Natural killer cell (primary cell): Measurements from ENCODE around the gene TUBA4A. TPM values are rescaled to one million over a fixed set of nuclear protein-coding genes. Genes with fewer than 3 reads are reported as not detected.
A peak's percentile ranks its signal among the peaks of the same experiment; 100 is the strongest.
"Not testable (repeated sequence)": the region's sequence is repeated elsewhere in the genome, so short reads cannot be mapped to it uniquely, and the experiment has no call there.

Experiments used
- ATAC-seq, 3 donors: fragments of 150-1000 bp in 2 of 3; fragments of 200-7000 bp in 1 of 3; cut with Tn5 transposase; 1 replicate in 1 of 3; 2 replicates in 2 of 3; pipeline ENCODE4 v1.10.0; 2021; ENCODE audit warnings: mild to moderate bottlenecking in 2 of 3, moderate library complexity in 2 of 3
- DNase-seq, 2 donors: peaks; one replicate each; pipeline versions ENCODE4 v3.0.0 to v3.0.0-alpha.2; 2013 to 2021; ENCODE audit warnings: mixed read lengths in 1 of 2
- H3K27ac ChIP-seq: one replicate; pipeline ENCODE4 v1.5.1; 2013; ENCODE audit warnings: mild to moderate bottlenecking, low read length
- H3K27me3 ChIP-seq: one replicate; pipeline ENCODE4 v1.6.1; 2013; ENCODE audit warnings: low read length; ENCODE audit not compliant: control insufficient read depth, insufficient read depth
- H3K36me3 ChIP-seq: one replicate; pipeline ENCODE4 v1.6.1; 2013; ENCODE audit warnings: low read length; ENCODE audit not compliant: control insufficient read depth, insufficient read depth
- H3K4me1 ChIP-seq: one replicate; pipeline ENCODE4 v1.6.1; 2013; ENCODE audit warnings: low read length; ENCODE audit not compliant: control insufficient read depth, insufficient read depth
- H3K4me3 ChIP-seq: one replicate; pipeline ENCODE4 v1.5.1; 2013; ENCODE audit warnings: low read length
- H3K9me3 ChIP-seq: one replicate; pipeline ENCODE4 v1.6.1; 2013; ENCODE audit warnings: low read length; ENCODE audit not compliant: control insufficient read depth, insufficient read depth
- H3K27ac Mint-ChIP-seq, 2 donors: one replicate each; pipeline ENCODE4 v1.8.0; 2022; ENCODE audit warnings: mild to moderate bottlenecking in 2 of 2, mixed read lengths in 2 of 2, moderate library complexity in 1 of 2
- H3K27me3 Mint-ChIP-seq, 2 donors: one replicate each; pipeline ENCODE4 v1.8.0; 2022; ENCODE audit warnings: low read depth in 2 of 2, mixed read lengths in 2 of 2
- H3K36me3 Mint-ChIP-seq: one replicate; pipeline ENCODE4 v1.8.0; 2022; ENCODE audit warnings: mixed read lengths
- H3K4me1 Mint-ChIP-seq, 2 donors: one replicate each; pipeline ENCODE4 v1.8.0; 2022; ENCODE audit warnings: mixed read lengths in 2 of 2
- H3K4me3 Mint-ChIP-seq: one replicate; pipeline ENCODE4 v1.8.0; 2022; ENCODE audit warnings: mild to moderate bottlenecking, moderate library complexity, mixed read lengths
- H3K9me3 Mint-ChIP-seq, 2 donors: one replicate each; pipeline ENCODE4 v1.8.0; 2022; ENCODE audit warnings: mixed read lengths in 2 of 2
- CTCF ChIP-seq: fragments of 200-600 bp; IDR thresholded peaks from one replicate; pipeline ENCODE4 v1.8.0; 2022; ENCODE audit warnings: antibody characterized with exemption
- WGBS: methylation state at CpG from one replicate; pipeline ENCODE4 v1.1.7; 2013; ENCODE audit warnings: missing lambda C conversion rate; ENCODE audit not compliant: insufficient coverage; 5-methylcytosine and 5-hydroxymethylcytosine counted together
- intact Hi-C: fragments of 100-400 bp; cut with micrococcal nuclease; formaldehyde crosslinking; loops from one replicate; pipeline ENCODE4 v1.14.2; 2022
- total RNA-seq, 4 donors: library from RNA; stranded (reverse); fragments of 120-200 nt in 1 of 4; gene quantifications; one replicate each; pipeline versions ENCODE4 v1.2.3 to v1.2.4, GENCODE V29; 2013 to 2022

The TUBA4A gene
- total RNA-seq, 3 donors from 2014 or later (not counting 1 experiment from before 2014, with no cell fraction given), result 145 to 188 (median 146) TPM

DNA sequence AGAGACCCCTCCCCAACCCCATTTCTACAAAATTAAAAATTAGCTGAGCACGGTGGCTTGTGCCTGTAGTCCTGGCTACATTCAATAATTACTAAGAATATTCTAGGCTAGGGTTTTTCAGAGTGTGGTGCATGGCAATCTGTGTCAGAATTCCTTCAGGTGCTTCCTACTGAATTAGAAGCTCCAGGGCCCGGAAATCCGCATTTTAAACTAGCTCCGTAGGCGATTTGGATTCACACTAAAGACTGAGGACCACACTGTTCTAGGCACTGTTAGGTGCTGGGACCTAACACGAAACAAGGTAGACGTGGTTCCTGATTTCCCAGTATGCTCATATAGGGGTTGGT is 47.8 kb downstream of the TUBA4A start:
- TF ChIP-seq CTCF, result no peak
- Histone ChIP-seq H3K36me3 (peaks cover 17% of the 10 kb centered on the region), H3K9me3 (no peaks in the 10 kb centered on the region), H3K27me3 (no peaks in the 10 kb centered on the region), H3K27ac (peak overlapping the region; percentile 91), H3K4me3 (peak overlapping the region; percentile 64), H3K4me1 (peaks cover 47% of the 10 kb centered on the region)
- Mint-ChIP-seq H3K36me3 (no peaks in the 10 kb centered on the region), H3K4me3 (peak overlapping the region; percentile 90), H3K27ac (peak overlapping the region; percentile 92 to 98), H3K9me3 (no peaks in the 10 kb centered on the region), H3K4me1 (peaks cover 20 to 27% of the 10 kb centered on the region in 2 donors), H3K27me3 (no peaks in the 10 kb centered on the region)
- intact Hi-C loops, result loop anchor here (1.0 kb wide), 4 partner anchors 23 to 73 kb away; partner anchors contain the start of genes ANKZF1, ATG9A, DNAJB2 and NHEJ1
- ATAC-seq (no peak), DNase-seq (no peak)
- WGBS, result 20% methylated on average over 6 of the region's 7 CpGs

DNA sequence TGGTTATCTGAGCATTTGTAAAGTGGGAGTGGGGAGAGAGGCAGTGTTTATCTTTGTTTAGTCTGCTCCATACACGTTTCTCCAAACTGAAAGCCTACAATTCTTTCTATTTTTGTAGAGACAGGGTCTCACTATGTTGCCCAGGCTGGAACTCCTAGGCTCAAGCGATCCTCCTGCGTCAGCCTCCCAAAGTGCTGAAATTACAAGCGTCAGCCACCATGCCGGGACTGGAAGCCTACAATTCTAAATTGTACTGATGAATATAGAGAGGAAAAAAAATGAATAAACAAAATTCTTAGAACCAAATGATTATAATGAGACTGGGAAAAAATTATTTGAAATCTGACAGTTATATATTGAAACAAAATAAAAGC is 48.6 kb downstream of the TUBA4A start:
- H3K27ac Mint-ChIP-seq, result peak overlapping the region; percentile 92 to 98
- no peak overlapping the region for H3K4me3 ChIP-seq
- WGBS, result 100% methylated on average over 4 of the region's 5 CpGs
- H3K27ac ChIP-seq, result no peak overlapping the region
- no peaks in the 10 kb centered on the region for H3K9me3 Mint-ChIP-seq
- H3K36me3 ChIP-seq, result peaks cover 17% of the 10 kb centered on the region
- no peaks in the 10 kb centered on the region for H3K36me3 Mint-ChIP-seq
- peak overlapping the region; percentile 56 for H3K4me3 Mint-ChIP-seq
- peaks cover 43% of the 10 kb centered on the region for H3K4me1 ChIP-seq
- TF ChIP-seq CTCF, result no peak
- ATAC-seq (no peak), DNase-seq (no peak)
- intact Hi-C loops, result no loop called here
- H3K9me3 ChIP-seq, result no peaks in the 10 kb centered on the region
- H3K4me1 Mint-ChIP-seq, result peaks cover 25 to 32% of the 10 kb centered on the region in 2 donors
- no peaks in the 10 kb centered on the region for H3K27me3 ChIP-seq
- H3K27me3 Mint-ChIP-seq, result no peaks in the 10 kb centered on the region

DNA sequence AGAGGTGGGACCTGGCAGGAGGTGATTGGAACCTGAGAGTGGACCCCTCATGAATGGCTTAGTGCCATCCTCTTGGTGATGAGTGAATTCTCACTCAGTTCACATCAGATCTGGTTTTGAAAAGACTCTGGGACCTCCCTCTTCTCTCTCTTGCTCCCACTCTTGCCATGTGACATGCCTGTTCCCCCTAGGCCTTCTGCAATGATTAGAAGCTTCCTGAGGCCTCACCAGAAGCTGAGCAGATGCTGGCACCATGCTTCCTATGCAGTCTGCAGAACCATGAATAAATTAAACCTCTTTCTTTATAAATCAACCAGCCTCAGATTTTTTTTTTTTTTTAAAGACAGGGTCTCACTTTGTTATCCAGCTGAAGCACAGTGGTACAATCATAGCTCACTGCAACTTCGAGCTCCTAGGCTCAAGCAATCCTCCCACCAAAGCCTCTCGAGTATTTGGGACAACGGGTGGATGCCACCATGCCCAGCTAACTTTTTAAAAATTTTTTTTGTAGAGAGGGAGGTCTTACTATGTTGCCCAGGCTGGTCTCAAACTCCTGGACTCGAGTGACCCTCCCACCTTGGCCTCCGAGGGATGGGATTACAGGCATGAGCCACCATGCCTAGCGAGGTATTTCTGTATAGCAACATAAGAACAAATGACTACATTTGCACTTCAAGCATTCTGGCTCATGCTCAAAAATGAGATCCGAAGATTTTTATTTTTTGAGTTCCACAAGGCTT is 49.1 kb downstream of the TUBA4A start:
- peaks cover 20 to 28% of the 10 kb centered on the region in 2 donors for H3K4me1 Mint-ChIP-seq
- H3K36me3 ChIP-seq, result peaks cover 17% of the 10 kb centered on the region
- no peak overlapping the region for H3K27ac ChIP-seq
- no peaks in the 10 kb centered on the region for H3K9me3 Mint-ChIP-seq
- peaks cover 0 to under 1% of the 10 kb centered on the region in 2 donors for H3K27me3 Mint-ChIP-seq
- H3K36me3 Mint-ChIP-seq, result no peaks in the 10 kb centered on the region
- peak overlapping the region in 1 of 2 donors; percentile 92 for H3K27ac Mint-ChIP-seq
- no peak overlapping the region for H3K4me3 Mint-ChIP-seq
- no peak for TF ChIP-seq CTCF
- DNase-seq (peak in 1 of 2 donors; percentile 1), ATAC-seq (no peak)
- no peaks in the 10 kb centered on the region for H3K27me3 ChIP-seq
- no peaks in the 10 kb centered on the region for H3K9me3 ChIP-seq
- H3K4me1 ChIP-seq, result peaks cover 41% of the 10 kb centered on the region
- intact Hi-C loops, result no loop called here
- H3K4me3 ChIP-seq, result no peak overlapping the region
- WGBS, result 97% methylated on average over 7 of the region's 7 CpGs

DNA sequence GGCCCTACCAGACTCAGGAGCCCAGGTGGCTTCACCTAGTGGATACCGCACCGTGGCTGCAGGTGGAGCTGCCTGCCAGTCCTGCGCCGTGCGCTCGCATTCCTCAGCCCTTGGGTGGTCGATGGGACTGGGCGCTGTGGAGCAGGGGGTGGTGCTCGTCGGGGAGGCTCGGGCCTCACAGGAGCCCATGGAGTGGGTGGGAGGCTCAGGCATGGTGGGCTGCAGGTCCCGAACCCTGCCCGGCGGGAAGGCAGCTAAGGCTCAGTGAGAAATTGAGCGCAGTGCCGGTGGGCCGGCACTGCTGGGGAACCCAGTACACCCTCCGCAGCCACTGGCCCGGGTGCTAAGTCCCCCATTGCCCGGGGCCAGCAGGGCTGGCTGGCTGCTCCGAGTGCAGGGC is 52.4 kb downstream of the TUBA4A start:
- H3K36me3 Mint-ChIP-seq, H3K9me3 Mint-ChIP-seq: not testable (repeated sequence)

DNA sequence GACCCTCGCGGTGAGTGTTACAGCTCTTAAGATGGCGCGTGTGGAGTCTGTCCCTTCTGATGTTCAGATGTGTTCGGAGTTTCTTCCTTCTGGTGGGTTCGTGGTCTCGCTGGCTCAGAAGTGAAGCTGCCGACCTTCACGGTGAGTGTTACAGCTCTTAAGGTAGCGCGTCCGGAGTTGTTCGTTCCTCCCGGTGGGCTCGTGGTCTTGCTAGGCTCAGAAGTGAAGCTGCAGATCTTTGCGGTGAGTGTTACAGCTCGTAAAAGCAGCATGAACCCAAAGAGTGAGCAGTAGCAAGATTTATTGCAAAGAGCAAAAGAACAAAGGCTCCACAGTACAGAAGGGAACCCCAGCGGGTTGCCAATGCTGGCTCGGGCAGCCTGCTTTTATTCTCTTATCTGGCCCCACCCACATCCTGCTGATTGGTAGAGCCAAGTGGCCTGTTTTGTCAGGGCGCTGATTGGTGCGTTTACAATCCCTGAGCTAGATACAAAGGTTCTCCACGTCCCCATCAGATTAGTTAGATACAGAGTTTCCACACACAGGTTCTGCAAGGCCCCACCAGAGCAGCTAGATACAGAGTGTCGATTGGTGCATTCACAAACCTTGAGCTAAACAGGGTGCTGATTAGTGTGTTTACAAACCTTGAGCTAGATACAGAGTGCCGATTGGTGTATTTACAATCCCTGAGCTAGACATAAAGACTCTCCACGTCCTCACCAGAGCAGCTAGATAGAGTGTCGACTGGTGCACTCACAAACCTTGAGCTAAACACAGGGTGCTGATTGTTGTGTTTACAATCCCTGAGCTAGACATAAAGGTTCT is 53.0 kb downstream of the TUBA4A start:
- not testable (repeated sequence) for H3K27me3 ChIP-seq
- H3K27ac ChIP-seq, result peak overlapping the region; percentile 63
- DNase-seq, result peak; percentile 28 to 63

More for the DNA sequence above, 52.4 kb downstream of the TUBA4A start:
- H3K27ac Mint-ChIP-seq, H3K27me3 Mint-ChIP-seq, intact Hi-C loops, H3K27me3 ChIP-seq, H3K36me3 ChIP-seq, H3K4me3 ChIP-seq, H3K9me3 ChIP-seq, H3K4me3 Mint-ChIP-seq, ATAC-seq, H3K27ac ChIP-seq: not testable (repeated sequence)
- DNase-seq, result peak in 1 of 2 donors; percentile 0
- peaks cover 18% of the 10 kb centered on the region for H3K4me1 ChIP-seq
- peaks cover 10 to 20% of the 10 kb centered on the region in 2 donors for H3K4me1 Mint-ChIP-seq
- 93% methylated on average over 21 of the region's 21 CpGs for WGBS

More for the DNA sequence above, 53.0 kb downstream of the TUBA4A start:
- H3K9me3 Mint-ChIP-seq, intact Hi-C loops, H3K36me3 Mint-ChIP-seq, H3K27me3 Mint-ChIP-seq, H3K36me3 ChIP-seq, H3K9me3 ChIP-seq, ATAC-seq: not testable (repeated sequence)
- Histone ChIP-seq H3K4me1 (peaks cover 12% of the 10 kb centered on the region), H3K4me3 (peak overlapping the region; percentile 18)
- 58% methylated on average over 23 of the region's 26 CpGs for WGBS
- Mint-ChIP-seq H3K4me3 (peak overlapping the region; percentile 84), H3K27ac (peak overlapping the region; percentile 85 to 86), H3K4me1 (peaks cover 5 to 15% of the 10 kb centered on the region in 2 donors)
